Erythroblast (primary cell): ENCODE data around the gene ARHGAP44.

Experiments
- GATA1 ChIP-seq: IDR thresholded peaks from 2 replicates; pipeline ENCODE4 v1.6.1; 2011; ENCODE audit warnings: low read depth, mild to moderate bottlenecking, control low read depth, low read length, moderate library complexity
- POLR2A ChIP-seq: IDR thresholded peaks from 2 replicates; pipeline ENCODE4 v1.6.1; 2011; ENCODE audit warnings: mild to moderate bottlenecking, low read length

GRCh38 chr17:12995896-12996295, 206.6 kb downstream of the ARHGAP44 start:
- no peak for TF ChIP-seq POLR2A
- no peak for TF ChIP-seq GATA1
